ENCODE data around the gene NKD1.

Gene NKD1

GRCh38 chr16:50591800-50592771 is 43.9 kb downstream of the NKD1 start:
- Histone ChIP-seq H3K9ac (ENCODE audit: low read length) (no peak overlapping the region), H3K79me1 (replicated peaks; ENCODE audit: low read length, poor library complexity, severe bottlenecking) (no peaks in the 10 kb centered on the region), H3K4ac (ENCODE audit: low read depth in 1 of 2, low read length in 2 of 2) (no peak overlapping the region), H3K4me3 (ENCODE audit: insufficient read depth in 1 of 2, low read depth in 1 of 2, low read length in 2 of 2) (peak overlapping the region in 1 of 2 experiments; percentile 47), H2AFZ (ENCODE audit: low read depth, low read length) (no peak overlapping the region), H3K18ac (ENCODE audit: low read depth in 1 of 2, low read length in 2 of 2) (no peak overlapping the region), H2BK15ac (ENCODE audit: low read depth, poor library complexity, severe bottlenecking) (no peak overlapping the region), H3K27ac (ENCODE audit: low read length, poor library complexity, severe bottlenecking) (no peak overlapping the region), H3K4me1 (ENCODE audit: control insufficient read depth, insufficient read depth, low read depth, low read length) (peaks cover 3% of the 10 kb centered on the region), H3K9me3 (ENCODE audit: control insufficient read depth, low read length) (no peaks in the 10 kb centered on the region), H2BK5ac (ENCODE audit: low read depth, low read length, poor library complexity, severe bottlenecking) (no peak overlapping the region), H4K91ac (ENCODE audit: low read length) (no peak overlapping the region), H3K36me3 (ENCODE audit: control insufficient read depth in 1 of 2, insufficient read depth in 2 of 2, low read depth in 1 of 2, low read length in 2 of 2) (no peaks in the 10 kb centered on the region), H3K27me3 (ENCODE audit: control insufficient read depth in 1 of 2, insufficient read depth in 1 of 2, low read length in 2 of 2) (peaks cover 0 to 34% of the 10 kb centered on the region in 2 experiments), H3K14ac (ENCODE audit: low read length in 2 of 2) (no peak overlapping the region), H2AK5ac (ENCODE audit: low read length, severe bottlenecking) (no peak overlapping the region), H2BK120ac (ENCODE audit: low read depth, low read length) (no peak overlapping the region), H3K4me2 (ENCODE audit: low read length, poor library complexity, severe bottlenecking) (no peak overlapping the region), H4K8ac (ENCODE audit: low read length) (no peak overlapping the region), H2BK12ac (ENCODE audit: low read length in 2 of 2) (no peak overlapping the region), H3K23ac (ENCODE audit: low read length in 2 of 2) (no peak overlapping the region)
- 81% methylated on average over 24 of the region's 24 CpGs for WGBS
- DNase-seq: no peak

DNA sequence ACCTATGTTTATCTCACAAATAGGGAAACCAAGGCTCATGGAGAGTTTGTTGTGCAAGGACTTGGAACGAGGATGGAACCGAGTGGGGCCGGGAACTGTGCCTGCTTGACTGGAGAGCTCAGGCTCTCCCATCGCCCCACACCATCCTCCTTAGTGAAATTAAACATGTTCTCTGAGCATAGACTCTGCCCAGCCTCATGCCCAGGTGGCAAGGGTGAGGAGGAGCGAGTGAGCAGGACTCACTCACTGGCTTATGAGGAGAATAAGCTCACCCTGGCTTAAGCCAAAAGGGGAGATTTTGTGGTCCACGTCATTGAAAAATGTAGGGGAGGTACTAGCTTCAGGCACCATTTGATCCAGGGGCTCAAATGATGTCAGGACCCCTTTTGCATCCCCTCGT is 44.8 kb downstream of the NKD1 start:
- no peak overlapping the region for H2AK5ac ChIP-seq (ENCODE audit: low read length, severe bottlenecking)
- H3K18ac ChIP-seq (ENCODE audit: low read depth in 1 of 2, low read length in 2 of 2): no peak overlapping the region
- H3K9ac ChIP-seq (ENCODE audit: low read length): no peak overlapping the region
- H3K4me3 ChIP-seq (ENCODE audit: insufficient read depth in 1 of 2, low read depth in 1 of 2, low read length in 2 of 2): no peak overlapping the region
- H3K27ac ChIP-seq (ENCODE audit: low read length, poor library complexity, severe bottlenecking): no peak overlapping the region
- no peak overlapping the region for H4K8ac ChIP-seq (ENCODE audit: low read length)
- H3K4ac ChIP-seq (ENCODE audit: low read depth in 1 of 2, low read length in 2 of 2): no peak overlapping the region
- no peaks in the 10 kb centered on the region for H3K36me3 ChIP-seq (ENCODE audit: control insufficient read depth in 1 of 2, insufficient read depth in 2 of 2, low read depth in 1 of 2, low read length in 2 of 2)
- no peak overlapping the region for H2BK120ac ChIP-seq (ENCODE audit: low read depth, low read length)
- no peaks in the 10 kb centered on the region for H3K9me3 ChIP-seq (ENCODE audit: control insufficient read depth, low read length)
- no peak overlapping the region for H2AFZ ChIP-seq (ENCODE audit: low read depth, low read length)
- H3K4me2 ChIP-seq (ENCODE audit: low read length, poor library complexity, severe bottlenecking): no peak overlapping the region
- no peak overlapping the region for H4K91ac ChIP-seq (ENCODE audit: low read length)
- H3K27me3 ChIP-seq (ENCODE audit: control insufficient read depth in 1 of 2, insufficient read depth in 1 of 2, low read length in 2 of 2): peaks cover 0 to 34% of the 10 kb centered on the region in 2 experiments
- H3K79me1 ChIP-seq (replicated peaks; ENCODE audit: low read length, poor library complexity, severe bottlenecking): no peaks in the 10 kb centered on the region
- H3K23ac ChIP-seq (ENCODE audit: low read length in 2 of 2): no peak overlapping the region
- H2BK5ac ChIP-seq (ENCODE audit: low read depth, low read length, poor library complexity, severe bottlenecking): no peak overlapping the region
- H2BK12ac ChIP-seq (ENCODE audit: low read length in 2 of 2): no peak overlapping the region
- H3K14ac ChIP-seq (ENCODE audit: low read length in 2 of 2): no peak overlapping the region
- no peak for DNase-seq
- 77% methylated on average over 6 of the region's 7 CpGs for WGBS
- no peak overlapping the region for H2BK15ac ChIP-seq (ENCODE audit: low read depth, poor library complexity, severe bottlenecking)
- H3K4me1 ChIP-seq (ENCODE audit: control insufficient read depth, insufficient read depth, low read depth, low read length): peaks cover 3% of the 10 kb centered on the region

GRCh38 chr16:50593410-50594150 is 45.4 kb downstream of the NKD1 start:
- no peak overlapping the region for H2BK15ac ChIP-seq (ENCODE audit: low read depth, poor library complexity, severe bottlenecking)
- no peak overlapping the region for H3K18ac ChIP-seq (ENCODE audit: low read depth in 1 of 2, low read length in 2 of 2)
- H4K8ac ChIP-seq (ENCODE audit: low read length): no peak overlapping the region
- H3K27me3 ChIP-seq (ENCODE audit: control insufficient read depth in 1 of 2, insufficient read depth in 1 of 2, low read length in 2 of 2): peaks cover 0 to 34% of the 10 kb centered on the region in 2 experiments
- H2AFZ ChIP-seq (ENCODE audit: low read depth, low read length): no peak overlapping the region
- no peak overlapping the region for H3K9ac ChIP-seq (ENCODE audit: low read length)
- H4K91ac ChIP-seq (ENCODE audit: low read length): no peak overlapping the region
- no peak overlapping the region for H3K4ac ChIP-seq (ENCODE audit: low read depth in 1 of 2, low read length in 2 of 2)
- no peaks in the 10 kb centered on the region for H3K9me3 ChIP-seq (ENCODE audit: control insufficient read depth, low read length)
- H3K4me1 ChIP-seq (ENCODE audit: control insufficient read depth, insufficient read depth, low read depth, low read length): peaks cover 3% of the 10 kb centered on the region
- H3K23ac ChIP-seq (ENCODE audit: low read length in 2 of 2): no peak overlapping the region
- H2BK120ac ChIP-seq (ENCODE audit: low read depth, low read length): no peak overlapping the region
- H3K79me1 ChIP-seq (replicated peaks; ENCODE audit: low read length, poor library complexity, severe bottlenecking): no peaks in the 10 kb centered on the region
- no peak overlapping the region for H2BK12ac ChIP-seq (ENCODE audit: low read length in 2 of 2)
- no peak overlapping the region for H3K4me2 ChIP-seq (ENCODE audit: low read length, poor library complexity, severe bottlenecking)
- H2AK5ac ChIP-seq (ENCODE audit: low read length, severe bottlenecking): no peak overlapping the region
- no peak overlapping the region for H3K27ac ChIP-seq (ENCODE audit: low read length, poor library complexity, severe bottlenecking)
- 77% methylated on average over 8 of the region's 9 CpGs for WGBS
- no peaks in the 10 kb centered on the region for H3K36me3 ChIP-seq (ENCODE audit: control insufficient read depth in 1 of 2, insufficient read depth in 2 of 2, low read depth in 1 of 2, low read length in 2 of 2)
- DNase-seq: no peak
- H3K4me3 ChIP-seq (ENCODE audit: insufficient read depth in 1 of 2, low read depth in 1 of 2, low read length in 2 of 2): no peak overlapping the region
- no peak overlapping the region for H2BK5ac ChIP-seq (ENCODE audit: low read depth, low read length, poor library complexity, severe bottlenecking)
- no peak overlapping the region for H3K14ac ChIP-seq (ENCODE audit: low read length in 2 of 2)

Measured in mesenchymal stem cell (in vitro differentiated cells and primary cell).